GM18861 (cell line): ENCODE measurements around the gene PPP1R37.

Source experiments
- ATAC-seq: cut with Tn5 transposase; IDR thresholded peaks from one replicate; pipeline ENCODE4 v1.9.1; 2021; ENCODE audit not compliant: unreplicated experiment

PPP1R37 gene

DNA sequence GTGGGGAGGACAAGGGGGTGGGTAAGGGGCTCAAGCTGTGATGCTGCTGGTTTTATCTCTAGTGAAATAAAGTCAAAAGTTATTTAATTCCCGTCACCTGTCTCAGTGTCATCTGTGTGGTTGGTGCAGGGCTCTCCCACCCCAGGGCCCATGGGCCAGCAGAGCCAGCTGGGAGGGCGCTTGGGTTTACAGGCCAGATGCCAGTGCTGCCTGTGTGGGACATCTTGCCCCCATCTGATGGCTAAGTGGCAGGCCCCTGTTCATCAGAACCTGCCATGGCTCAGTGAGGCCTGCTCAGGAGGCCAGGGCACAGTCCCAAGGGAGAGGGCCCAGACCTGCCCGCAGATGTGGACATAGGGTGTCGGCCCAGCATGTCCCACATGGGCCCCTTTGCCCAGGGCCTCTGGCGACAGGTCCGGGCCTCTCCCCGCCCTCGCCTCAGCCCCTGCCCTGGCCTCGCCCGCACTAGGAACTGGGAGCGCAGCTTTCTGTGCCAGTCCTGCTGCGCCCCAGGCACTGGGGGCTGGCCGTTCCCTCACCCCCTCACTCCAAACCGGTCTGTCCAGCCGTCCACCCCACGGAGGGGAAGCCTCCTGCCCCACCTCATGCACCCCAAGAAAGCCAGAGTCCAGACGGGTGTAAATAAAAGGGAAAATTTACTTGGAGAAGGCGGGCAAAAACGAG is 22.0 kb upstream of the PPP1R37 start:
- no peak for ATAC-seq

- no peak for ATAC-seq
These were observed 21.4 kb upstream of the PPP1R37 start for GRCh38 chr19:45071545-45071938.

DNA sequence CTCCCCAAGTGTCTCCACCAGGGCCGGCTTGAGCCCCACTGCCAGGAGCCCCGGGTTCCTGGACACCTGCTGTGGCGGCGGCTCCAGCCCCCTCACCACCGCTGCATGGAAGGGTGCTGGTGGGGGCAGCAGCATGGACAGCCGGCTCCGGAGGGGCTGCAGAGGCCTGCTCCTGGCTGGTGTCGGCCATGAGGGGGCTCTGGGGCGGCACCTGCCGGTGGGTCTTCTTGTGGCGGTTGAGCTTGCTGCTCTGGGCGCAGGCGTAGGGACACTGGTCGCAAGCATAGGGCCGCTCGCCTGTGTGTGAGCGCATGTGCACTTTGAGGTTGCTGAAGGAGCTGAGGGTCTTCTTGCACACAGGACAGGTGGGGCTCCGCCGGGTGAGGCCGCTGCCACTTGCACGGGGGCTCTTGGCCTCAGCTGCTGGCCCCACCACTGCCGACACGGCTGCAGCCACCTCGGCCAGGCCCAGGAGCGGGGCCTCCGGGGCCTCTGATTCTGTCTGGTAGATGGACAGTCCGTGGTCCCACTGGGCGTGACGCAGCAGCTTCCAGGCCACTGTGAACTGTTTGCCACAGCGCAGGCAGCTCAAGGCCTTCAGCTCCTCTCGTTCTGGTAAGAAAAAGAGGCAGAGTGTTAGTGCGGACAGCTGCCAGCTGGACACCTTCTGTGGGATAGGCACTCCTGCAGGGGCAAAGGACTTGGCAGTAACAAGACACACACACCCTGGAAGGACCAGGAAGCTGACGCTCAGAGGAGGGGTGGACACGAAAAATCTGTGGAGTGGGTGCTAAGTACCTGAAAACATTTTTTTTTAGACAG is 20.8 kb upstream of the PPP1R37 start:
- ATAC-seq, result no peak

DNA sequence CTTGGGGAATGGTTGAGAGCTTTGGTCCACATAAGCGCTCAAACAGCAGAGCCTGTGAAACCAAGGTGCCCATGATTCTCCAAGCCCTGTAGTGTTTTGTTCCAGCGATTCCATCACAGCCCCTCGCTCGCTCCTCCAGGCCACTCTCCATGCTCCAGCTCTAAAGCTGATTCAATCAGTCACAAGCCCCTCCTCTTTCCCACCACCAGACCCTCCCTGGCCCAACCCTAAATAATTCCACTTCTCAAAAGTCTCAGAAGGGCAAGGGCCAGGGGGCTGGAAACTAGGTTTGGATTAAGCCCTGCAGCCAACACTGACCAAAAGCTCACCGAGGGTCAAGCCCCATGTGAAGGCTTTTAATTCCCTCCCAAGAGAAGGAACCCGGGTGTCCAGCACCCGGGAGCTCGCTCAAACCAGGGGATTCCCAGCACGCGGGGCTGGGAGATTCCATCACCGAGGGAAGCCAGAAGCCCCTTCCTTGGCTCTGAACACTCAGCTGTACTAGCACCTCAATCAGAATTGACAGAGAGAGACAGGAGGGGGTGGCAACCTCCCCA is 18.2 kb upstream of the PPP1R37 start:
- ATAC-seq, result peak; percentile 5

- peak; percentile 42 for ATAC-seq
These were observed 17.5 kb upstream of the PPP1R37 start for GRCh38 chr19:45075301-45076028.

DNA sequence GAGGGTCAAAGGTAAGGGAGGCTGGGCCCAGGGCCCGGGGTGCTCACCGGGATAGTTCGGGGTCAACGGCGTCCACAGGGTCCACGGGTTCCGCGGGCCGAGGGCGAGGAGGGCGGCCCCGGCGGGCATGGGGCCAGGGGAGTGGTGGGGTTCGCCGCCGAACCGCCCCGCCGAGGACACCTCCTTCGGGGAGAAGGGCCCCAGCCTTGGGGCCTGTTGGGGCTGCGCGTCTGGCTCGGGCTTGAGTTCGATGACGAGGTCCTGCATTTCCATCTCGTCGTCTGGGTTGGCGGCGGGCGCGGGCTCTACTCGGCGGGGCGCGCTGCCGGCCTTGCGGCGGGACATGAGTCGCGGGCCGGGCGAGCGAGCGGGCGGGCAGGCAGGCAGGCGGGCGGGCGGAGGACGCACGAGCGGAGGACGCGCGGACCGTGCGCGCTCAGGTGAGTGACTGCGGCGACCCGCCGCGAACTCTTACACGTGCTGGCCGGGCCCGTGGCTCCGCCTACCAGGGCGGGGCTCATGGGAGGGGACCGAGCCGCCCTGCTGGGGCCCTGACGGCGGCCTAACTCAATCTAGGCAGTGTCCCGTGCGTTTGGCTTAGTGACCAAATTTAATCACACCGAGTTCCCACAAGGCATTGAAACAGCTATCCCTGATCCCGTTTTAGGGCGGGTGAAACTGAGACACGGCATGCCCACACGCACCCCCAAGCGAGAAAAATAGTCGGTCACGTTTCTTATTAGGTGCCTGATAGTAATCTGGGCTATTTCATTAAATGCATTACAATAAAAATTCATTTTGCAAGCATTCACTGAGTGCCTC is 16.7 kb upstream of the PPP1R37 start, which contains the start of gene ZNF296:
Gene ZNF296 (minus strand): TSS at position 450 of the 822 bp plus-strand sequence. CDS start 105 bp downstream, at position 345.
- ATAC-seq, result peak; percentile 35

DNA sequence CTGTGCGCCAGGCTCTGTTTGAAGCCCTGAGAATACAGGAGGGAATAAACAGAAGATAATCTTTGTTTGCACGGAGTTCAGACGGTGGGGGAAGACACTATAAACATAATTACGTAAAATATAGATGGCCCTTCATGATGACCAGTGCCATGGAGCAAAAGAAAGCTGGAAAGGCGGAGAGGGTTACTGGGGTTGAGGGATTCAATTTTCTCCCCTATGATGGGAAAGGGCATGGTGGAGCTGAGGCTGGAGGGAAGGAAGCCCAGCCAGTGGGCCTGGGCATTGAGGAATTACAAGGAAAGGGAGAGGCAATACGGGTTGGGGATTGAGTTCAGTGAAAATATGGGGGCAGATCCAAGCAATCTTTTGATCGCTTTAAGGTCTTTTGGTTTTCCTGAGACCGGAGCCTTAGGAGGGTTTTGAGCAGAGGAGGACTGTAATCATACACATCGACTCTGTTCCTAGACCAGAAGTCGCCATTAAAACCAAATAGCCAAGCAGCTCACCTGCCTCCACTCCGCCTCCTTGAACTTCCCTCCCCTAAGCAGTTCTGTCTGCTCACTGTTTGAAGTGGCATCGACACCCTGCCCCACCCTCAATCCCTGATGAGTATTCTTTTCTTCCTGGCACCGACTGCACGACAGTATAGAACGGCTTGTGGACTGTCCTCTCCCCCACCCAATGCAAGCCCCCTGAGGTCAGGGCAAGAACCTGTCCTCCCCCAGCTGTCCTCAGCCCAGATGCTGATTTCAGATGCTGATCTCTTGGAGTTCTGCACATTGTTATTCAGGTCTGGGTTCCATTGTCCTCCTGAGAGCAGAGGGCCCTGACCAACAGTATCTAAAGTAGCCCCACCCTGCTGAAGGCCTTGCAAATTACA is 15.9 kb upstream of the PPP1R37 start:
- no peak for ATAC-seq

DNA sequence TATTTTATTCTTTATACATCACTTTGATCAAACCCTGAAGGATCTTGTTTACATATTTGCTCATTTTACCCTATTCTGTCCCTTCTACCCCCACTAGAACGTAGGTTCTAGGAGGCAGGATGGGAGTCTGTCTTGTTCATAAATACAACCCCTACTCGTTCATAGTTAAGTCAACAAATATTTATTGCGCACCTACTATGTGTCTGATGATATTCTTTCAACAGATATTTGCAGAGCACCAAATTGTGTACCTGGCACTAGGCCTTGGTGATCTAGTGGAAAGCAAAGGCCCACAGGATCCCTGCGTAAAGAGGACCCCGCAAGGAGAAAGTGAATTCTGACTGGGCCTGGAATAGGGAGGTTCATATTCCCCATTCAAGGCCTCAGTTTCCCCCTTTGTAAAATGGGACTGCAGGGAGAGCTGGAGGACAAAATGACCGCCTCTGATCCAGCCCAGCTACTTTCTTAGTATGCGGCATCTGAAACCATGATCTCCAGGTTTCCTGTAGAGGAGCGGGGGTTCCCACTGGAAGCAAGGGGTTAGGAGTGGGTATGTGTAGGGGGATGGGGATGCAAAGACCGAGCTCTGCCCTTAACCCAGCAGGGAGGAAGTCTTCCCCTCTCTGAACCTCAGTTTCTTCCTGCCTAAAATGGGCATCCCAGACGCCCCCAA is 14.5 kb upstream of the PPP1R37 start:
- no peak for ATAC-seq

GRCh38 chr19:45079063-45079910 is 13.7 kb upstream of the PPP1R37 start, which contains the start of gene GEMIN7:
Gene GEMIN7, plus strand, starts transcription at chr19:45079260. Its CDS starts 10,855 bp downstream, at chr19:45090115.
- no peak for ATAC-seq

DNA sequence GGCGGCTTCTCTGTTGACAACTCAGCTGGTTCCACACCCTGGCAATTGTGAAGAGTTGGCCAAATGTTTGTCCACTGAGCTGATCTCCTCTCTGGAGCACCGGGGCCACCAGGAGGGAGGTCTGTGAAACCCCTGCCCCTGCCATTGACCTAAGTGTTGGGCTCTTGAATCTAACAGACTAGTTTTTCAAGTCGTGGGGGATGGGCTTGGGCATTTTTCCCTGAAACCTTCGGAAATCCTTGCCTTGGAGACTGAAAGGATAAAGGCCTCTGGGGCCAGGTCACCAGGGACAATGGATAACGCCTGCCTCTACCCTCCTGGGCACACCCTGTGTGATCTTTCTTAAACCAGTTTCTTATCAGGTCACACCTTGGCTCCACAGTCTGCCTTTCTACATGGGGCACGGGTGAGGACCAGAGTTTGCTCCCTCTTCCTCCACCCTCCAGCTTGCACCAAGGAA is 13.0 kb upstream of the PPP1R37 start:
- ATAC-seq, result no peak

- ATAC-seq, result no peak
These were observed 10.8 kb upstream of the PPP1R37 start for GRCh38 chr19:45082170-45082569.

DNA sequence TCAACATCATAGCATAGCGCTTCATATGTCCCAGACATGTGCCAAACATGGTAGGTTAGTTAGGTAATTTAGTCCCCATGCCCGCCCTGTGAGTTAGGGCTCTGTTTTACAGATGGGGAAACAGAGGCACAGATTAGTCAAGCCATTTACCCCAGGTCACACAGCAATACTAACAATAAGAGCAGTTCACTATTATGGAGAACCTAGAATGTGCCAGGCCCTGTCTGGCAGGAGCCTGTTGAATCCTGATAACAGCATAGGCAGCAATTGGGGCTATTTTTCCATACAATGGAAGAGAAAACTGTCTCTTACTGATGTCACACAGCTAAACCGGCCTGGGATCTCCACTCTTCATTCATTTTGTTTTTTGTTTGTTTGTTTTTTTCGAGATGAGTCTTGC is 6.5 kb upstream of the PPP1R37 start:
- no peak for ATAC-seq

GRCh38 chr19:45087531-45087930 is 5.4 kb upstream of the PPP1R37 start:
- ATAC-seq, result no peak

DNA sequence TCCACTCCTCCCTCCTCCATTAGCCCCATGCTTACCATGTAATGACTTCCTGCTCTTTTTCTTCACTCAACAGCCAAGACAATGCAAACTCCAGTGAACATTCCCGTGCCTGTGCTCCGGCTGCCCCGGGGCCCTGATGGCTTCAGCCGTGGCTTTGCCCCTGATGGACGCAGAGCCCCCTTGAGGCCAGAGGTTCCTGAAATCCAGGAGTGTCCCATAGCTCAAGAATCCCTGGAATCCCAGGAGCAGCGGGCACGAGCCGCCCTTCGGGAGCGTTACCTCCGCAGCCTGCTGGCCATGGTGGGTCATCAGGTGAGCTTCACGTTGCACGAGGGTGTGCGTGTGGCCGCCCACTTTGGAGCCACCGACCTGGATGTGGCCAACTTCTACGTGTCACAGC is 2.9 kb upstream of the PPP1R37 start:
- no peak for ATAC-seq

DNA sequence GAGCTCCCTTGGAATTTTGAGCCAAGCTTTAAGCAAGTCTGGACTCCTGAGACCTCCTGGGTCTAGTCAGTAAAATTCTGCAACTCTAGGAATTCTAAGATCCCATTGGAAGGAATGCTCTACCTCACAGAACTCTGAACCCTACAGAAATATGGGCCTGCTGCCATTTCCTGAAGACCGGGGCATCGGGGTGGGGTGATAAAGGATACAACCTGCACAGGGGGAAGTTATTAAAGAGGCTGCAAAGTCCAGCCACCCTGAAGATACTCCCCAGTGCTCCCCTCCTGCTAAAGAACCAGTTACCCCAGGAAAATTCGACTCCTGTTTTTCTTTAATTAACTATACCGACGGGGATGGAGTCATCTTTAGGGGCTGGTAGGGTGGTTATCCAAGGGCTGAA is 2.4 kb upstream of the PPP1R37 start:
- no peak for ATAC-seq

- peak; percentile 51 for ATAC-seq
These were observed 1.7 kb upstream of the PPP1R37 start for GRCh38 chr19:45091031-45091923.

DNA sequence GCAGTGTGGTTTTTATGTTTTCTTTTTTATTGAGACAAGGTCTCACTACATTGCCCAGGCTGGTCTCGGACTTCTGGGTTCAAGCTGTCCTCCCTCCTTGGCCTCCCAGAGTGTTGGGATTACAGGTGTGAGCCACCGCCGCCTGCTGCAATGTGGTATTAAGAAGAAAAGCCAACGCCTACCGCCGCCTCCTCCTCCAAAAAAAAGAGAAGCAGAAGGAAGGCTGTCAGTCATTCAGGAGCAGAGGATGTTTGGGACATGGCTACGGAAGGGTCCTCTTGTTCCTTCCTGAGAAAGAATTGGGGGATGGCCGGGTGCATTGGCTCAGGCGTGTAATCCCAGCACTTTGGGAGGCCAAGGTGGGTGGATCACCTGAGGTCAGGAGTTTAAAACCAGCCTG is 1.2 kb downstream of the PPP1R37 start:
- ATAC-seq, result no peak
